ENCODE data around the gene ZNF784.

DNA sequence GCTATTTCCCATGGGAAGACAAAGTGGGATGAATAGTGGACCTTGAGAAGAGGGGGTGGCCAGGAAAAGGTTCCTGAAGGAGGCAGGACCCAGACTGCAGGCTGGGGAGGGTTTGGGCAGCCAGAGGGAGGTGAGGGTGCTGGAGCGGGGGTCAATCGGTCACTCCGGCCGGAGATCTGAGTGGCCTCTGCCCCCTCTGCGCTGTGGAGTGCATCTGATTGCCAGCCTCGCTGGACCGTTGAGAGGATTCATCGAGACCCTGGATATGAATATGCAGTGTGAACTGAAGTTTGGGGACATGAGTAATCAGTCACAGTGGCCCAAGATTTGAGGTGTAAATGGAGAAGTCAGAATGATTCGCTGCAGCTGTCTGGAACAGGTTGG is 11.0 kb upstream of the ZNF784 start:
- TF ChIP-seq ZNF830 (CRISPR knock-in tag; IDR thresholded peaks at IDR 0.05) (no peak), ZNF589 (CRISPR knock-in tag; IDR thresholded peaks at IDR 0.05; ENCODE audit: low read depth) (no peak), JUN (IDR thresholded peaks at IDR 0.05; ENCODE audit: borderline replicate concordance, low read depth, low read length) (no peak), JUN (CRISPR knock-in tag; IDR thresholded peaks at IDR 0.05; ENCODE audit: borderline replicate concordance) (no peak), ESRRA (IDR thresholded peaks at IDR 0.05; ENCODE audit: borderline replicate concordance, low read depth) (no peak), HMBOX1 (IDR thresholded peaks at IDR 0.05) (no peak), CREB1 (IDR thresholded peaks at IDR 0.05) (no peak), CREB1 (CRISPR knock-in tag; IDR thresholded peaks at IDR 0.05) (no peak), ZNF512 (tag; IDR thresholded peaks at IDR 0.05) (no peak), MEF2A (IDR thresholded peaks at IDR 0.05; ENCODE audit: control insufficient read depth, low read depth, low read length) (no peak), GABPA (tag; conservative IDR thresholded peaks at IDR 0.05; ENCODE audit: low read depth) (no peak), ZNF140 (CRISPR knock-in tag; IDR thresholded peaks at IDR 0.05) (no peak), PRMT5 (CRISPR knock-in tag; IDR thresholded peaks at IDR 0.05) (no peak), ETV6 (IDR thresholded peaks at IDR 0.05; ENCODE audit: borderline replicate concordance in 1 of 2, low read depth in 2 of 2, low read length in 1 of 2) (no peak), ETV6 (CRISPR knock-in tag; IDR thresholded peaks at IDR 0.05; ENCODE audit: borderline replicate concordance) (no peak)
- TF ChIP-seq, protein P1, sequence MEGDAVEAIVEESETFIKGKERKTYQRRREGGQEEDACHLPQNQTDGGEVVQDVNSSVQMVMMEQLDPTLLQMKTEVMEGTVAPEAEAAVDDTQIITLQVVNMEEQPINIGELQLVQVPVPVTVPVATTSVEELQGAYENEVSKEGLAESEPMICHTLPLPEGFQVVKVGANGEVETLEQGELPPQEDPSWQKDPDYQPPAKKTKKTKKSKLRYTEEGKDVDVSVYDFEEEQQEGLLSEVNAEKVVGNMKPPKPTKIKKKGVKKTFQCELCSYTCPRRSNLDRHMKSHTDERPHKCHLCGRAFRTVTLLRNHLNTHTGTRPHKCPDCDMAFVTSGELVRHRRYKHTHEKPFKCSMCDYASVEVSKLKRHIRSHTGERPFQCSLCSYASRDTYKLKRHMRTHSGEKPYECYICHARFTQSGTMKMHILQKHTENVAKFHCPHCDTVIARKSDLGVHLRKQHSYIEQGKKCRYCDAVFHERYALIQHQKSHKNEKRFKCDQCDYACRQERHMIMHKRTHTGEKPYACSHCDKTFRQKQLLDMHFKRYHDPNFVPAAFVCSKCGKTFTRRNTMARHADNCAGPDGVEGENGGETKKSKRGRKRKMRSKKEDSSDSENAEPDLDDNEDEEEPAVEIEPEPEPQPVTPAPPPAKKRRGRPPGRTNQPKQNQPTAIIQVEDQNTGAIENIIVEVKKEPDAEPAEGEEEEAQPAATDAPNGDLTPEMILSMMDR (IDR thresholded peaks at IDR 0.05 in 2 of 3, conservative IDR thresholded peaks at IDR 0.05 in 1 of 3; ENCODE audit: insufficient read depth in 2 of 3, low read depth in 1 of 3, low read length in 3 of 3), result no peak
- TF ChIP-seq, protein P2, sequence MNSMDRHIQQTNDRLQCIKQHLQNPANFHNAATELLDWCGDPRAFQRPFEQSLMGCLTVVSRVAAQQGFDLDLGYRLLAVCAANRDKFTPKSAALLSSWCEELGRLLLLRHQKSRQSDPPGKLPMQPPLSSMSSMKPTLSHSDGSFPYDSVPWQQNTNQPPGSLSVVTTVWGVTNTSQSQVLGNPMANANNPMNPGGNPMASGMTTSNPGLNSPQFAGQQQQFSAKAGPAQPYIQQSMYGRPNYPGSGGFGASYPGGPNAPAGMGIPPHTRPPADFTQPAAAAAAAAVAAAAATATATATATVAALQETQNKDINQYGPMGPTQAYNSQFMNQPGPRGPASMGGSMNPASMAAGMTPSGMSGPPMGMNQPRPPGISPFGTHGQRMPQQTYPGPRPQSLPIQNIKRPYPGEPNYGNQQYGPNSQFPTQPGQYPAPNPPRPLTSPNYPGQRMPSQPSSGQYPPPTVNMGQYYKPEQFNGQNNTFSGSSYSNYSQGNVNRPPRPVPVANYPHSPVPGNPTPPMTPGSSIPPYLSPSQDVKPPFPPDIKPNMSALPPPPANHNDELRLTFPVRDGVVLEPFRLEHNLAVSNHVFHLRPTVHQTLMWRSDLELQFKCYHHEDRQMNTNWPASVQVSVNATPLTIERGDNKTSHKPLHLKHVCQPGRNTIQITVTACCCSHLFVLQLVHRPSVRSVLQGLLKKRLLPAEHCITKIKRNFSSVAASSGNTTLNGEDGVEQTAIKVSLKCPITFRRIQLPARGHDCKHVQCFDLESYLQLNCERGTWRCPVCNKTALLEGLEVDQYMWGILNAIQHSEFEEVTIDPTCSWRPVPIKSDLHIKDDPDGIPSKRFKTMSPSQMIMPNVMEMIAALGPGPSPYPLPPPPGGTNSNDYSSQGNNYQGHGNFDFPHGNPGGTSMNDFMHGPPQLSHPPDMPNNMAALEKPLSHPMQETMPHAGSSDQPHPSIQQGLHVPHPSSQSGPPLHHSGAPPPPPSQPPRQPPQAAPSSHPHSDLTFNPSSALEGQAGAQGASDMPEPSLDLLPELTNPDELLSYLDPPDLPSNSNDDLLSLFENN (IDR thresholded peaks at IDR 0.05; ENCODE audit: low read depth in 2 of 2, low read length in 2 of 2), result no peak; a peak in 1 of 4 replicates

Data from K562 (cell line).